Activated CD4-positive, CD25-positive, alpha-beta regulatory T cell treated with anti-CD3 and anti-CD28 coated beads, Interleukin-2, amount 50 U/mL, for 72 hours (primary cell): Measurements from ENCODE around the gene NSUN3.
"Not testable (repeated sequence)": the region's sequence is repeated elsewhere in the genome, so short reads cannot be mapped to it uniquely, and the experiment has no call there.

ENCODE experiments used
- DNase-seq: peaks from one replicate; pipeline ENCODE4 v3.0.0; 2021

The NSUN3 gene

GRCh38 chr3:94062513-94063404, at the start of gene NSUN3, which contains the start of gene DHFR2:
TSS of gene NSUN3 (plus strand) at chr3:94063061. CDS start at chr3:94063127, 66 bp downstream.
TSS of gene DHFR2 (minus strand) at chr3:94062916. CDS start at chr3:94061511, 1,405 bp downstream.
- DNase-seq = peak; percentile 79

DNA sequence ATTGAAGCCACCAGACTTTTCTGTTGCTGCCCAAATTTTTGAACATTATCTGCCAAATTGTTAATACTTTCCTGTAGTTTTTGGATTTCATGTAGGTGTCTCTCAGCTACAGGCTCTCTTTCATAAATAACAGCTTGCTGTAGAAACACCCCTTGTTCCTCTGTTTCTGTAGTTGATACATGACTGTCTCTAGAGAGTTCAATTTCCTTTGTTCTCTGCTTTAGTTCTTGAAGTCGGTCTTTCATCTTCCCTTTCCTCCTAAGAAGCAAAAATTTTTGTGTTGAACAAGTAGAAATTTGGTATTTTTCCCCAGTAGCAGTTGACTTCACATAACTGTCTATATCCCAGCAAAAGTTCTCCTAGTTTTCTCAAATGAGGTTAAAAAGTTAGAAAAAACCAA, 47.8 kb upstream of the NSUN3 start:
- no peak for DNase-seq

DNA sequence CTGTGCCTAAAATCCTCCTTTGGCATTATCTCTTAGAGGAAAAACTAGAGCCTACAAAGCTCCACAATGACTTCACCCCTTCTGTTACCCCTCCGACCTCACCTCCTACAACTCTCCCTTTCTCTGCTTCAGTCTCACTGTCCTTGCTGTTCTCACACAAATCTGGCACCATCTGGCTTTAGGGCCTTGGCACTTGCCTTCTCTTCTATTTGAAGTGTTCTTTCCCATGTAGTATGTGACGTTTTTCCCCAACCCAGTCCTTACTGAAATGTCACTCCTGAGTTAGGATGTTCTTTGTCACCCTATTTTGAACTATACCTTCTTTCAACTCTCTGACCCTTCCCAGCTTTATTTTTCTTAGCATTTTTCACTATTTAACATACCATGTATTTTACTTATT, 43.2 kb upstream of the NSUN3 start:
- no peak for DNase-seq

- no peak for DNase-seq
Measured at GRCh38 chr3:94020293-94020692, 42.6 kb upstream of the NSUN3 start.

DNA sequence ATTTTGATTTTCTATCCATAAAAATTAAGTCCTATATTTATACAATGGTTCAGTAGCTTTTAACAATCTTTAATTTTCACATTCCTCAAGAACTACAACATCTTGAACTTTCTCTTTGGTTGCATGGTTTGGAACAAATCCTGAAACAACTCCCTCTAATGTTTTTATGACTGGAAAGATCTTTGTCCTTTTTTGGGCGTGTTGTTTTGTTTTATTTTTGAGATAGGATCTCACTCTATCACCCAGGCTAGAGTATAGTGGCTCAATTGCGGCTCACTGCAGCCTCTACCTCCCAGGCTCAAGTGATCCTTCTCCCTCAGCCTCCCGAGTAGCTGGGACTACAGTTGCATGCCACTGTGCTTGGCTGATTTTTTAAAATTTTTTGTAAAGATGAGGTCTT, 38.5 kb upstream of the NSUN3 start:
- DNase-seq = no peak

GRCh38 chr3:94026623-94027022, 36.2 kb upstream of the NSUN3 start:
- no peak for DNase-seq

GRCh38 chr3:94028093-94028837, 34.6 kb upstream of the NSUN3 start, which contains the start of gene STX19:
TSS of gene STX19 (minus strand) at chr3:94028597. CDS start at chr3:94015269, 13,328 bp downstream.
- DNase-seq = no peak

DNA sequence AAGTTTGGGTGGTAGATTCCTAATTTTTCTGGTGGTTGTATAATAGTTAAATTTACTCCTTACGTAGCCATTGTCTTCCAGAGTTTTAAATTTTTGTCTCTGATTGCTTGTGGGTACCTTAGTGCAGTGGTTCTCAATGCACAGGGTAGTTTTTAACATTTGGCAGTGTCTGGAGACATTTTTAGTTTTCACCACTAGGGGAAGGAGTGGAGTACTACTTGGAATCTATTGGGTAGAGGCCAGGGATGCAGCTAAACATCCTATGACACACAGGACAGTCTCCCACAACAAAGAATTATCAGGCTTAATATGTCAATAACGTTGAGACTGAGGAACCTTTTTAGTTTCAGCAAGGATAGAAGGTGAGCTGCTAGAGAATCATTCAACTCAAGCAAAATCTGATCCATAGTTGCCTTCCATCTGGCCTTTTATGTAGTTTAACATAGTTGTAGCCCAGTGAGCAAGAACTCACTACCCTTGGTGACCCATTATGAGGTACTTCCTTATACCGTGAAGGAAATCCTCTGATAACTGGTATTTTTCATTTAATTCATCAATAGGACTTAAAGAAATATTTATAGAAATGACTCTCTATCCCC, 25.9 kb upstream of the NSUN3 start:
- no peak for DNase-seq

DNA sequence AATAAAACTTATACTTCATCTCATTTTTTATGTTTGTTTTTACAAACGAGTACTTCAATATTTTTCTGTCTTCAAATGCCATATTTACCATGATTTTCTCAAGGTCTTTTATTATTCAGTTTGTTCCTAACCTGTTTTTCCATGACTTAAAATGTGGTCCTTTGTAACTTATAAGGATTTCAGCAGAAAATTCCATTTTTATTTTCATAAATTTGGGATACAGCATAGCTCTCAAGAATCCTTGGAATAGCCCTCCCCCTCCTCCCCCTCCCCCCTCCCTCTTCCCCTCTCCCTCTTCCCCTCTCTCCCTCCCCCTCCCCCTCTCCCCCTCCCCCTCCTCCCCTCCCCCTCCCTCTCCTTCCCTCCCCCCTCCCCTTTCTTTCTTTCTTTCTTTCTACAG, 19.6 kb upstream of the NSUN3 start:
- no peak for DNase-seq

DNA sequence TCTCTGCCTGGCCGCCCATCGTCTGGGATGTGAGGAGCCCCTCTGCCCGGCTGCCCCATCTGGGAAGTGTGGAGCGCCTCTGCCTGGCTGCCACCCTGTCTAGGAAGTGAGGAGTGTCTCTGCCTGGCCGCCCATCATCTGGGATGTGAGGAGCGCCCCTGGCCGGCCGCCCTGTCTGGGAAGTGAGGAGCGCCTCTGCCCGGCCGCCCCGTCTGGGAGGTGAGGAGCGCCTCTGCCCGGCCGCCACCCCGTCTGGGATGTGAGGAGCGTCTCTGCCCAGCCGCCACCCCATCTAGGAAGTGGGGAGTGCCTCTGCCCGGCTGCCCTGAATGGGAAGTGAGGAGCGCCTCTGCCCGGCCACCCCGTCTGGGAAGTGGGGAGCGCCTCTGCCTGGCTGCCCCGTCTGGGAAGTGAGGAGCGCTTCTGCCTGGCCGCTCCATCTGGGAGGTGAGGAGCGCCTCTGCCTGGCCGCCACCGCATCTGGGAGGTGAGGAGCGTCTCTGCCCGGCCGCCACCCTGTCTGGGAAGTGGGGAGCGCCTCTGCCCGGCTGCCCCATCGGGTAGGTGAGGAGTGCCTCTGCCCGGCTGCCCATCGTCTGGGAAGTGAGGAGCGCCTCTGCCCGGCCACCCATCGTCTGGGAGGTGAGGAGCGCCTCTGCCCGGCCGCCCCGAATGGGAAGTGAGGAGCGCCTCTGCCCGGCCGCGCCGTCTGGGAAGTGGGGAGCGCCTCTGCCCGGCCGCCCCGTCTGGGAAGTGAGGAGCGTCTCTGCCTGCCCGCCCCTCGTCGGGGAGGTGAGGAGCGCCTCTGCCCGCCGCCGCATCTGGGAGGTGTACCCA, 18.5 kb upstream of the NSUN3 start:
- DNase-seq = not testable (repeated sequence)

- DNase-seq = no peak
Measured at GRCh38 chr3:94046533-94046932, 16.3 kb upstream of the NSUN3 start.

GRCh38 chr3:94049267-94049666, 13.6 kb upstream of the NSUN3 start:
- DNase-seq = no peak

GRCh38 chr3:94050546-94050945, 12.3 kb upstream of the NSUN3 start:
- no peak for DNase-seq

GRCh38 chr3:94061297-94061696, 1.6 kb upstream of the NSUN3 start:
- DNase-seq = no peak

- no peak for DNase-seq
Measured at GRCh38 chr3:94063496-94064119, 747 bp downstream of the NSUN3 start.

DNA sequence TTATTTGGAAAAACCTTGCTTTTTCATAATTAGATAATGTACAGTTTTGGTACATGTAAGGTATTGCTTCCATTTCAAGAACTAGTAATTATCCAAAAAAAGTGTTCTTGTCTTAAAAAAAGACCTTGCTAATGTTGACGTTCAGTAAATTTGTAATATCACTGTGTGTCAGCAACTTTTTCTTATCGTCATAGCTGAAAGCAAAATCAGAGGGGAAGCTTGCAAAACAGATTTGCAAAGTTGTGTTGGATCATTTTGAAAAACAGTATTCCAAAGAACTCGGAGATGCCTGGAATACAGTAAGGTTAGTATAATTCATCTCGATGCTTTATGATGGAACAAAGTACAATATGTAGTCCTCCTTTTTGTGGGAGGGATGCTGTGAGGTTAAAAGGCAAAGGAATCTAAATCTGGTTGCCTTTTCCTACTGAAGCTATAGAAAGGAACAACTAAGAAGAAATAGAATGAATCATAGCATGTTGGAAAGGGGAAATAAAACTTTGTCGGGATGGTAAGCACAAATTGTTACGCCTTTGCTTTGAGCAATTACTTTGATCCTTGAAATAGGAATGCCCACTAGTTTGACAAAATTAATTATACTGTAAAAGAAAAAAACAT, 1.5 kb downstream of the NSUN3 start:
- no peak for DNase-seq

DNA sequence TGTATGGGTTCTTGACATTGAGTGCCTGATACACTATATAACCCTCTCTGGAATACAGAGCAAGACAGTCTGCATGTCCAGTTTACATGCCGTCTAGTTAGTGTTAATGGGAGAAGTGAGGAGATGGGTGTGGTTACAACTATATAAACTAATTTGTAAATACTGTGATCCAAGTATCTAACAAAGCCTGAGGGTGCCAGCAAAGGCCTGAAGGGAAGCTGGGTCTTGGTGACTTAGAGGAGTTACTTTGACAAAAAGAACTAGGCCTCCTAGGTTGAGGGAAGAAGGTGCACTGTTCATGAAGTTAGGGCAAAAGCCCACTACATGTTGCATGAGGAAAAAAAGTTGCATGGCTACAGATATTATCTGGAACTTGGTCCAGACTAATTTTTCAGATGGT, 2.3 kb downstream of the NSUN3 start:
- no peak for DNase-seq

GRCh38 chr3:94065819-94066480, 3.1 kb downstream of the NSUN3 start:
- no peak for DNase-seq

- no peak for DNase-seq
Measured at GRCh38 chr3:94066506-94067500, 3.9 kb downstream of the NSUN3 start.
